Measurements from ENCODE around the gene TRA2B. TPM values are rescaled to one million over a fixed set of nuclear protein-coding genes. Genes with fewer than 3 reads are reported as not detected.

TRA2B gene
- total RNA-seq, 4 donors from 2014 or later, result 87.1 to 181 (median 129) TPM

DNA sequence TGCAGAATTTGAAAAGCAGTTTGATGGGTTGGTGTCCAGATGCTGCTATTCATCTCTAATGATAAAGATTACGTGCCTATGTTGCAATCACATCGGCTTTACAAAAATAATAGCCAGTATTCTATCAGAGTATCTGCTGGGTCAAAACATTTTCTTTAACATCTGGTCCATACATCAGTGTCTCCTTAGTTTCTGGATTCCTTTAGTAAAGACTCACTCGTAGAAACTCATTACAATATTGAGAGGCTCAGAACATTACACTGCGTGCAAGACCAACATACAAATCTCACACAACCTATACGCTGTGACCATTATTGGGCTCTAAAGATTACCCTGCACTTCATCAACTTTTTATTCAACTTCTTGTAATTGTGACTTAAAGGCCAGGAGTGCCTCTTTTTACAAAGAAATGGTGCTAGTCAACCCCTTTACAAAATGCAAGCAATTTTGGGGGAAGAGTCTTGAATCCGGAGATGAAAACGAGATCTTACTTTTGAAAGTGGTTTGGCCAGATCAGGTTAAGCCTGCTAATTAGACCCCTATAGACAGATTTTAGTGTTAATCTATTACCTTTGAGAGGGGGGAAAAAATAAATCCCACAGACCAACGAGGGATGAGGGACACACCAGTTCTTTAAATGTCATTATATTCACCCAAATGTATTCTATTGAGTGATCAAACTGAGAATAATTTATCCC lies 2.9 kb downstream of the TRA2B start:
- H3K27me3 ChIP-seq, result no peaks in the 10 kb centered on the region
- H3K4me3 ChIP-seq, result peak overlapping the region; percentile 95 to 99
- H3K36me3 ChIP-seq, result no peaks in the 10 kb centered on the region
- ATAC-seq, result no peak
- H3K4me1 ChIP-seq, result peaks cover 23 to 64% (median 33%) of the 10 kb centered on the region in 3 donors
- WGBS, 2 donors (ENCODE audit: low coverage in 1 of 2), result 3% methylated on average over 7 to 8 of the region's 8 CpGs
- H3K27ac ChIP-seq, result peak overlapping the region in 2 of 4 donors; percentile 99 to 100
- TF ChIP-seq CTCF (IDR thresholded peaks at IDR 0.05) (no peak), POLR2A (IDR thresholded peaks at IDR 0.05) (no peak), POLR2AphosphoS5 (IDR thresholded peaks at IDR 0.05) (no peak), EP300 (IDR thresholded peaks at IDR 0.05) (no peak)
- H3K9me3 ChIP-seq, result no peaks in the 10 kb centered on the region

DNA sequence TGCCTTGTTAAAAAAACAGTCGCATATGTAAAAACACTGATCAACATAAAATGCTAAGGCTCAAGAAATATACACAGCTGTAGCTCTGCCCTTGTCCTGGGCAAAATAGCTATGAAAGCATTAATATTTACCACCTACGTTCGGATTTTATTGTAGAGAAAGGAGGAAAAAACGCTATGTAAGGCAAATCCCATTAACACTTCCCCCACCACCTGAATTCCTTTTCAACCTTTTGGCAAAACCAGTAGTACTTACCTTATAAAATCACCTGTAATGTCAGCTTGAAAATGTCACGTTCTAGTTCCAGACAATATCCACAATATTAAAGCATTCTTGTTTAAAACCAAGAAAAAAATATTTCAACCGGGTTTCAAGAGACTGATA lies 3.6 kb downstream of the TRA2B start:
- ATAC-seq, result no peak
- H3K9me3 ChIP-seq, result no peaks in the 10 kb centered on the region
- peaks cover 30 to 71% (median 40%) of the 10 kb centered on the region in 3 donors for H3K4me1 ChIP-seq
- no peaks in the 10 kb centered on the region for H3K27me3 ChIP-seq
- H3K27ac ChIP-seq, result peak overlapping the region in 3 of 4 donors; percentile 13 to 100 (median 33)
- no peaks in the 10 kb centered on the region for H3K36me3 ChIP-seq
- 1 to 2% methylated on average over 5 to 6 of the region's 6 CpGs for WGBS, 2 donors (ENCODE audit: low coverage in 1 of 2)
- peak overlapping the region; percentile 95 to 99 for H3K4me3 ChIP-seq
- no peak for TF ChIP-seq POLR2AphosphoS5 (IDR thresholded peaks at IDR 0.05)
- TF ChIP-seq POLR2A (IDR thresholded peaks at IDR 0.05), result no peak
- TF ChIP-seq CTCF (IDR thresholded peaks at IDR 0.05), result no peak
- TF ChIP-seq EP300 (IDR thresholded peaks at IDR 0.05), result no peak

DNA sequence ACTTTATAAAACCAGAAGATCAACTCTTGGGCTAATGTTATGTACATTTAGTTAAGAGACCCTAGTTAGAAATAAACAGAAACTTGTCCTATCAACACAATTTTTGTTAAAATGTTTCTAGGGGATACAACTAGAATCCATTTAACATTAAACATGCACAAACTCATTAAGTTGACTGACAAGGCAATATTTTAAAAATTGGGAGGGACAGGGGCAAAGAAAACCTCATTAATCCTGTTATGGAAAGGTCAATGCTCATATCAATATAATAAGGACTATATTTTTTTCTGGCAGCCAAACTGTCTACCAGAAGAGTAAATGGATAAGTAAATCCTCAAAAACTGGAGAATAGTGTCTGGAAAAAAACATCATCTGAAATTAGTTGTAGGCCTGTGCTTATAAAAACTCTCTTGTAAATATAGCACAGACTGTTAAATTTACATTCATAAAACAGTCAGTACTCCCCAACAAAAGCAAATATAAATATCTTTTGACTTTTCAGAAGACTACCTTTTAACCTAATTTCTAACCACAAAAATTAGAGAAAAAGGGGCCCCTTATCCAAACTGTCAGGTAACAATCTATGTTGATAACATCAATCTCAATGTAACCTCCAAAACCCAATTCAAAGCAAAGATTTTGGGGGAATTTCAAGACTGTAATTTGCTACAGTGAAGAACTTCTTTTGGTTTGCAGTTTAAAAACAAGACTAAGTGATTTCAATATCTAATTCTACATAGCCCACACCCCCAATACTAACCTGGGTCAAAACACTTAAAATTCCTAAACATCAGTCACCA lies 4.2 kb downstream of the TRA2B start:
- H3K4me3 ChIP-seq, result peak overlapping the region; percentile 95 to 99
- peak overlapping the region in 2 of 4 donors; percentile 33 to 100 for H3K27ac ChIP-seq
- no peaks in the 10 kb centered on the region for H3K27me3 ChIP-seq
- H3K9me3 ChIP-seq, result no peaks in the 10 kb centered on the region
- TF ChIP-seq EP300 (IDR thresholded peaks at IDR 0.05), result no peak
- TF ChIP-seq POLR2A (IDR thresholded peaks at IDR 0.05), result no peak
- no peak for TF ChIP-seq POLR2AphosphoS5 (IDR thresholded peaks at IDR 0.05)
- no peak for TF ChIP-seq CTCF (IDR thresholded peaks at IDR 0.05)
- ATAC-seq, result no peak
- H3K4me1 ChIP-seq, result peaks cover 33 to 77% (median 45%) of the 10 kb centered on the region in 3 donors
- no peaks in the 10 kb centered on the region for H3K36me3 ChIP-seq

DNA sequence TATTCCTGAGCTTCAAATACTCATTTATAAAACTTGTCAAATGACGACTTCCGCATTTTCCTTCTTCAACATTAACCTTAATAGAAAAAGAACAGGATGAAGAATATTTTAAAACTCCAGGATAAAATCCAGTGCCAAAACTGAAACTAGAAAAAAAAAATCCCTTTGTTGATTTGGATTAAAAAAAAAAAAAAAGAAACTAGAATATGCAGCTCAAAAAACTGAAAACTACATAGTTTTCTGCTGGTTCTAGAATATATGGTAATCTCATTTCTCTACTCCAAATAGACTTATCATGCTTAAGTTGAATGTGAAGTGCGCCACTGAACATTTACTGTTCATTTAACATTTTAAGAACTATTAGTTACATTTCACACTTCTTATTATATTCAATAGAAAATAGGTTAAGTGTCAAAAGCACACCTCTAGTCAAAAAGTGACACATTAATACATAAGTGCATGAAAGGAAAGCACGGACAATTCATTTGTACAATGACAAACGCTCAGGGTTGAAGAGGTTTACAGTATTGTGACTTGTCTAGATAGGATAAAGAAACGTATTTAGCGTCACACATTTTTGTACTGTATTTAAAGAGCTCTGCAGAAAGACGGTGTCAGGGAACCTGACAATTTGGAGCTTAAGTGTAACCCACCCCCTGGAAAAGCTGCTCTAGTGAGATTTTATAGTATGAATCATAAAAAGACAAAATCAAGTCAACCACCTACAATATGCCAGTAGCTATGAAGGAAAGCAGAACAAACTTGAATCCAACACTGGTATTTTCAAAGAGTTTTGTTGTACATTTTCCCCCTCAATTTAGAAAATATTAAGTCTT lies 5.8 kb downstream of the TRA2B start:
- H3K4me1 ChIP-seq, result peaks cover 48 to 88% (median 60%) of the 10 kb centered on the region in 3 donors
- 5 to 9% methylated on average over 8 of the region's 8 CpGs for WGBS, 2 donors (ENCODE audit: low coverage in 1 of 2)

More for the DNA sequence above, 5.8 kb downstream of the TRA2B start:
- TF ChIP-seq CTCF (IDR thresholded peaks at IDR 0.05) (no peak), POLR2A (IDR thresholded peaks at IDR 0.05) (no peak), EP300 (IDR thresholded peaks at IDR 0.05) (no peak), POLR2AphosphoS5 (IDR thresholded peaks at IDR 0.05) (no peak)
- Histone ChIP-seq H3K4me3 (peak overlapping the region; percentile 17 to 95), H3K36me3 (no peaks in the 10 kb centered on the region), H3K27me3 (no peaks in the 10 kb centered on the region), H3K9me3 (no peaks in the 10 kb centered on the region), H3K27ac (peak overlapping the region in 2 of 4 donors; percentile 32 to 35)
- ATAC-seq, result no peak

Measured in gastroesophageal sphincter (tissue), 4 donors.